ENCODE measurements around the gene GPR37L1.
"Not testable (repeated sequence)": the region's sequence is repeated elsewhere in the genome, so short reads cannot be mapped to it uniquely, and the experiment has no call there.

GPR37L1 gene

GRCh38 chr1:202165267-202165941 lies 42.7 kb downstream of the GPR37L1 start:
- Histone ChIP-seq H3K4me3 (ENCODE audit: low read length) (no peak overlapping the region), H3K36me3 (ENCODE audit: control insufficient read depth, low read length) (no peaks in the 10 kb centered on the region; the same call in 1 of the 2 replicates), H3K27me3 (ENCODE audit: control insufficient read depth, low read length) (no peaks in the 10 kb centered on the region), H3K4me1 (ENCODE audit: control insufficient read depth, low read length) (peaks cover 53% of the 10 kb centered on the region), H3K4me2 (ENCODE audit: low read length) (peak overlapping the region; percentile 59), H3K27ac (ENCODE audit: low read depth, low read length) (no peak overlapping the region), H3K79me2 (ENCODE audit: control insufficient read depth, low read length) (peaks cover 9% of the 10 kb centered on the region), H3K9me2 (replicated peaks; ENCODE audit: control insufficient read depth, low read length) (no peaks in the 10 kb centered on the region), H4K20me1 (ENCODE audit: control insufficient read depth, insufficient read depth, low read depth, low read length) (no peaks in the 10 kb centered on the region), H3F3A (ENCODE audit: control insufficient read depth, insufficient read depth) (no peaks in the 10 kb centered on the region), H3K9me3 (ENCODE audit: control insufficient read depth, insufficient read depth, low read length) (no peaks in the 10 kb centered on the region)
- no peak for TF ChIP-seq CTCF (IDR thresholded peaks at IDR 0.05; ENCODE audit: low read depth, low read length, poor library complexity, severe bottlenecking)
- TF ChIP-seq EZH2phosphoT487 (IDR thresholded peaks at IDR 0.05; ENCODE audit: borderline replicate concordance, low read length): no peak

- no peak overlapping the region for H3K4me2 ChIP-seq (ENCODE audit: low read length)
- H3K27me3 ChIP-seq (ENCODE audit: control insufficient read depth, low read length): no peaks in the 10 kb centered on the region
- no peaks in the 10 kb centered on the region for H3K9me2 ChIP-seq (replicated peaks; ENCODE audit: control insufficient read depth, low read length)
- no peaks in the 10 kb centered on the region for H3K9me3 ChIP-seq (ENCODE audit: control insufficient read depth, insufficient read depth, low read length)
- no peak overlapping the region for H3K4me3 ChIP-seq (ENCODE audit: low read length)
- peaks cover 45% of the 10 kb centered on the region for H3K4me1 ChIP-seq (ENCODE audit: control insufficient read depth, low read length)
- H3F3A ChIP-seq (ENCODE audit: control insufficient read depth, insufficient read depth): no peaks in the 10 kb centered on the region
- no peak for TF ChIP-seq EZH2phosphoT487 (IDR thresholded peaks at IDR 0.05; ENCODE audit: borderline replicate concordance, low read length)
- TF ChIP-seq CTCF (IDR thresholded peaks at IDR 0.05; ENCODE audit: low read depth, low read length, poor library complexity, severe bottlenecking): no peak
- no peak overlapping the region for H3K27ac ChIP-seq (ENCODE audit: low read depth, low read length)
- no peaks in the 10 kb centered on the region for H3K36me3 ChIP-seq (ENCODE audit: control insufficient read depth, low read length)
- H4K20me1 ChIP-seq (ENCODE audit: control insufficient read depth, insufficient read depth, low read depth, low read length): no peaks in the 10 kb centered on the region
- H3K79me2 ChIP-seq (ENCODE audit: control insufficient read depth, low read length): peaks cover 2% of the 10 kb centered on the region
Measured at GRCh38 chr1:202165942-202166843, 43.5 kb downstream of the GPR37L1 start.

GRCh38 chr1:202167054-202167453 lies 44.3 kb downstream of the GPR37L1 start:
- not testable (repeated sequence) for H3K9me3 ChIP-seq (ENCODE audit: control insufficient read depth, insufficient read depth, low read length); H3K36me3 ChIP-seq (ENCODE audit: control insufficient read depth, low read length); H3K4me3 ChIP-seq (ENCODE audit: low read length); H3K9me2 ChIP-seq (replicated peaks; ENCODE audit: control insufficient read depth, low read length); H4K20me1 ChIP-seq (ENCODE audit: control insufficient read depth, insufficient read depth, low read depth, low read length); H3F3A ChIP-seq (ENCODE audit: control insufficient read depth, insufficient read depth); H3K79me2 ChIP-seq (ENCODE audit: control insufficient read depth, low read length); H3K4me2 ChIP-seq (ENCODE audit: low read length); H3K27ac ChIP-seq (ENCODE audit: low read depth, low read length); H3K27me3 ChIP-seq (ENCODE audit: control insufficient read depth, low read length)
- peaks cover 37% of the 10 kb centered on the region for H3K4me1 ChIP-seq (ENCODE audit: control insufficient read depth, low read length)

All from DOHH2 (cell line).